Esophagus squamous epithelium (tissue), 4 donors: ENCODE results near the gene PLA2G3.

Experiments used
- CTCF ChIP-seq, 6 experiments: fragments of 450-650 bp in 4 of 6; fragments of 200-600 bp in 2 of 6; sonication (generic) in 2 of 6; IDR thresholded peaks; one replicate each; pipeline ENCODE4 v1.5.1; 2016 to 2019; ENCODE audit warnings: antibody characterized with exemption in 6 of 6, mild to moderate bottlenecking in 4 of 6, moderate library complexity in 4 of 6
- POLR2A ChIP-seq, 4 donors: fragments of 450-650 bp; IDR thresholded peaks; one replicate each; pipeline ENCODE4 v1.6.1; 2017; ENCODE audit warnings: antibody characterized with exemption in 4 of 4, mild to moderate bottlenecking in 4 of 4, moderate library complexity in 3 of 4

DNA sequence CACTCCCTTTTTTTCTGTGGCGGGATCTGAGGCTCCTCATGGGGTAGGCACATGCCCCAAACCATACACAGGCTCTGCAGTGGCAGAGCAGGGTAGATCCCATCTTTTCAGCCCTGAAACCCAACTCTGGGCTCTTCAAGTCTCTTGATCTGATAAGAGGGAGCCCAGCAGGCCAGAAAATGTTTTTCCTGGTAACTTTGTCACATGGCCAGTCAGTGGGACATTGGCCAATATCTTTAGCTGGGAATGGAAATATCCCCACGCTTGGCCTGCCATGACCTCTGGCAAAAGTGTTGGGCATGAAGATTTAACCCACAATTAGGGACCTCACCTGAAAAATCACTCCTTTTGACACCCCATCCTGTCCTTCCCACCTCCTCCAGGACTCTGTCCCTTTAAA lies 9.4 kb downstream of the PLA2G3 start:
- TF ChIP-seq CTCF (IDR thresholded peaks at IDR 0.05), result no peak
- TF ChIP-seq POLR2A (IDR thresholded peaks at IDR 0.05), result no peak
